ENCODE results near the gene GTPBP10. TPM values are rescaled to one million over a fixed set of nuclear protein-coding genes. Genes with fewer than 3 reads are reported as not detected.

GTPBP10 gene
- total RNA-seq, result 11.0 TPM

- DNase-seq (ENCODE audit: extremely low spot score in 2 of 2), result peak in 1 of 2 donors; percentile 93
- H3K9me3 ChIP-seq, result no peaks in the 10 kb centered on the region
- TF ChIP-seq CTCF (IDR thresholded peaks at IDR 0.05), result peak; percentile 60 to 82 (median 70)
- TF ChIP-seq POLR2A (IDR thresholded peaks at IDR 0.05), result peak in 1 of 2 donors; percentile 15
- TF ChIP-seq POLR2AphosphoS5 (IDR thresholded peaks at IDR 0.05; ENCODE audit: insufficient read depth in 1 of 2, low read depth in 1 of 2), result peak; percentile 91 to 96
- intact Hi-C loops (cut with DNase I), result loop anchor here (5.0 kb wide), 1 partner anchor 56 kb away; the partner anchor contains the start of gene CLDN12
- H3K27ac ChIP-seq, result peak within 1 kb of the TSS; percentile 83
- no peaks in the 10 kb centered on the region for H3K27me3 ChIP-seq
- peak within 1 kb of the TSS; percentile 55 to 73 for H3K4me3 ChIP-seq
- H3K36me3 ChIP-seq, result no peaks in the 10 kb centered on the region
- H3K4me1 ChIP-seq, result peaks cover 15% of the 10 kb centered on the region
Measured at GRCh38 chr7:90346336-90347125, at the start of gene GTPBP10. Gene GTPBP10, plus strand, starts transcription at chr7:90346716. Its CDS starts 26 bp downstream, at chr7:90346742.

- Histone ChIP-seq H3K4me3 (no peak overlapping the region), H3K4me1 (no peaks in the 10 kb centered on the region), H3K9me3 (no peaks in the 10 kb centered on the region), H3K27me3 (no peaks in the 10 kb centered on the region), H3K27ac (no peak overlapping the region), H3K36me3 (no peaks in the 10 kb centered on the region)
- TF ChIP-seq CTCF (IDR thresholded peaks at IDR 0.05) (no peak), POLR2AphosphoS5 (IDR thresholded peaks at IDR 0.05; ENCODE audit: insufficient read depth in 1 of 2, low read depth in 1 of 2) (no peak), POLR2A (IDR thresholded peaks at IDR 0.05) (no peak)
- intact Hi-C loops (cut with DNase I), result no loop called here
- DNase-seq (ENCODE audit: extremely low spot score in 2 of 2), result no peak
Measured at GRCh38 chr7:90298145-90299038, 48.1 kb upstream of the GTPBP10 start.

GRCh38 chr7:90303241-90303640 is 43.3 kb upstream of the GTPBP10 start:
- Histone ChIP-seq H3K4me1 (no peaks in the 10 kb centered on the region), H3K27me3 (no peaks in the 10 kb centered on the region), H3K27ac (no peak overlapping the region), H3K36me3 (no peaks in the 10 kb centered on the region), H3K9me3 (no peaks in the 10 kb centered on the region), H3K4me3 (no peak overlapping the region)
- intact Hi-C loops (cut with DNase I), result no loop called here
- no peak for DNase-seq (ENCODE audit: extremely low spot score in 2 of 2)
- TF ChIP-seq POLR2A (IDR thresholded peaks at IDR 0.05), result no peak
- no peak for TF ChIP-seq CTCF (IDR thresholded peaks at IDR 0.05)
- no peak for TF ChIP-seq POLR2AphosphoS5 (IDR thresholded peaks at IDR 0.05; ENCODE audit: insufficient read depth in 1 of 2, low read depth in 1 of 2)

GRCh38 chr7:90309872-90310271 is 36.6 kb upstream of the GTPBP10 start:
- H3K4me1 ChIP-seq, result no peaks in the 10 kb centered on the region

More at GRCh38 chr7:90309872-90310271, 36.6 kb upstream of the GTPBP10 start:
- TF ChIP-seq POLR2A (IDR thresholded peaks at IDR 0.05), result no peak
- TF ChIP-seq CTCF (IDR thresholded peaks at IDR 0.05), result no peak
- no peak for TF ChIP-seq POLR2AphosphoS5 (IDR thresholded peaks at IDR 0.05; ENCODE audit: insufficient read depth in 1 of 2, low read depth in 1 of 2)
- intact Hi-C loops (cut with DNase I), result no loop called here
- Histone ChIP-seq H3K9me3 (no peaks in the 10 kb centered on the region), H3K4me3 (no peak overlapping the region), H3K27me3 (no peaks in the 10 kb centered on the region), H3K36me3 (no peaks in the 10 kb centered on the region), H3K27ac (no peak overlapping the region)
- no peak for DNase-seq (ENCODE audit: extremely low spot score in 2 of 2)

All from vagina (tissue), 2 donors.